Stimulated activated CD4-positive, alpha-beta T cell treated with anti-CD3 and anti-CD28 coated beads, Interleukin-1b, Interleukin-23, amount 100 ng/mL, for 1 hour (primary cell): ENCODE data around the gene CUEDC1.
"Not testable (repeated sequence)": the region's sequence is repeated elsewhere in the genome, so short reads cannot be mapped to it uniquely, and the experiment has no call there.

Source experiments
- DNase-seq, 2 donors: peaks; one replicate each; pipeline ENCODE4 v3.0.0-alpha.2; 2020; ENCODE audit warnings: low read depth in 2 of 2

Gene CUEDC1

DNA sequence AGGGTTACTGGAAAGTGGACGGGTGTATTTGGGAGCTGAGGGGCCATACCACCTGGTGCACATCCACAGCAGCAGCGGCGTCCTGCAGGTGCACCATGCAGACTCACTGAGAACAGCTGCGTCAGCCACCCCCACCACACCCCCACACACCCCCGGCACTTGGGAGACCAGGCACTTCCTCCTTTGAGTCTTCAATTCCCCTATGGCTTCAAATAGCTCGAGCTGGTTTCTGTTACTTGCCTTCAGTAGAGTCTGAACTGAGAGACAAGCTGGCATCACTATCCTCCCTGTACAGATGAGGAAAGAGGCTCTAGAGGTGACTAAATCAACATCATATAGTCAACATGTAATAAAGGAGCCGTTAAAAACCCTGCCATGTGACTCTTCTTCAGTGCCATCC lies 15.4 kb downstream of the CUEDC1 start:
- no peak for DNase-seq

DNA sequence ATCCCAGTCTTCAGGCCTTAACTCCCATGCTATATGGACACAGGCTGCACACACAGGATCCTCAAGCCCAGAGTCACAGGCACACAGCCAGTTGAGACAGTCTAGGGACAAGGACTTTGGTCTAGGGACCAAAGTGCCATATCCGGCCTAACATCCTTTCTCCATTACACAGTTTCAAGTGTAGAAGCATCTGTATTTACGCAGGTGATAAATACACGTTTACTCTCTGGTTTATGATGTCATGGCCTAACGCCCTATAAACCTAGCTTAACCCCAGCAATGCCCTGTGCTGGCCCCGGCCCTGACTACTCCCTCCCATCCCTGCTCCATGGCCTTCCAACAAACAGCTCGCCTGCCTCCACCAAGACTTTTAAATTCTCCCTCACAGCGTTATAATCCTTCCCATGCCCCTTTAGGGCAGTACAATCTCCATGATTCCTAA lies 17.1 kb downstream of the CUEDC1 start:
- no peak for DNase-seq

DNA sequence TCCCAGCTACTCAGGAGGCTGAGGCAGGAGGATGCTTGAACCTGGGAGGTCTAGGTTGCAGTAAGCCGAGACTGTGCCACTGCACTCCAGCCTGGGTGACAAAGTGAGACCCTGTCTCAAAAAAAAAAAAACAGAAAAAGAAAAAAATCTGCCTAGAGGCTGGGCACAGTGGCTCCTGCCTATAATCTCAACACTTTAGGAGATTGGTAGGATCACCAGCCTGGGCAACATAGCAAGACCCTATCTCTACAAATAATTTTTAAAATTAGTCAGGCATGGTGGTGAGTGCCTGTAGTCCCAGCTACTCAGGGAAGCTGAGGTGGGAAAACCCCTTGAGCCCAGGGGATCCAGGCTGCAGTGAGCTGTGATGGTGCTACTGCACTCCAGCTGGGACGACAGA lies 17.7 kb downstream of the CUEDC1 start:
- no peak for DNase-seq

DNA sequence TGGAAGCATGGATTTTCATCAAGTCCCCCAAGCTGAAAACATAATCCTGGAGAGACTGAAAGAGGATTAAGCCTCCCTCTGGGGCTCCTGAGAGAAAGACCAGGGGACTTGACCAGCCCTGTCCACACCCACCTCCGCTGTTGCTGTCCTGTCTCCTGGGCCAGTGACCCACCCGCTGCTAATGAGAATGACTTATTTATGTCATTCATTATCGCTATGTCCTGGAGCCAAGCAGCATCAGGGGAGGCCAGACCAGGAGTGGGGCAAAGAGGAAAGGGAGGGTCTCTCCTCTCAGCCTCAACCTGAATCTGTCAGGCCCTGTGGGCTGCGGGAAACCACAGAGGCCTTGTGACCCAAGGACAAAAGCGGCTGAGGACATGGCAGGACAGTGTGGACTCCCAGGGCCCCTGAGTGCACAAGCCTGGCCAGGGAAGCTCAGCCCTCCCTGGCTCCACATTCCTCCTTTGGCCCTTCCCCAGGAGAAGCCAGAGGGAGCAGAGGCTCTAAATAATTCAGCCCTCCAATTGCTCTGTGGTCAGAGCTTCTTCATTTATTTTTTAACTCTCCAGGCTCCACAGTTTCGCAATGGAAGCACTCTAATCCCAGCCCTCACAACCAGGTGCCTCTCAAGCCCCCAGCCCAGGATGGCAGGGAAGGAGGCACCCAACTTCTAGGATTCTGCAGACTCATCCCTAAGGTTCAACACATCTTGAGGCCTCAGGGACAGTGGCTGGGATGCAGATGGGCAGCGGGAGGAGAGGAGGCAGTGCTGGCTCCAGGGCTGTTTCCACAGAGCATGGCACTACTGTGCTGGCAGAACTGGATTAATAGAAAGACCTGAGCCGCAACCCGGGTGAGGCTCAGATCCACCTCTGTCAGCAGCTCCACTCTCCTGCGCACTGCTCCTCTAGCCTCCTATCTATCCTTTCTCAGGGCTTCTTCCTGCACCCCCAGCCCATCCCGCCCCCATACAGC lies 19.1 kb downstream of the CUEDC1 start:
- DNase-seq, result no peak

DNA sequence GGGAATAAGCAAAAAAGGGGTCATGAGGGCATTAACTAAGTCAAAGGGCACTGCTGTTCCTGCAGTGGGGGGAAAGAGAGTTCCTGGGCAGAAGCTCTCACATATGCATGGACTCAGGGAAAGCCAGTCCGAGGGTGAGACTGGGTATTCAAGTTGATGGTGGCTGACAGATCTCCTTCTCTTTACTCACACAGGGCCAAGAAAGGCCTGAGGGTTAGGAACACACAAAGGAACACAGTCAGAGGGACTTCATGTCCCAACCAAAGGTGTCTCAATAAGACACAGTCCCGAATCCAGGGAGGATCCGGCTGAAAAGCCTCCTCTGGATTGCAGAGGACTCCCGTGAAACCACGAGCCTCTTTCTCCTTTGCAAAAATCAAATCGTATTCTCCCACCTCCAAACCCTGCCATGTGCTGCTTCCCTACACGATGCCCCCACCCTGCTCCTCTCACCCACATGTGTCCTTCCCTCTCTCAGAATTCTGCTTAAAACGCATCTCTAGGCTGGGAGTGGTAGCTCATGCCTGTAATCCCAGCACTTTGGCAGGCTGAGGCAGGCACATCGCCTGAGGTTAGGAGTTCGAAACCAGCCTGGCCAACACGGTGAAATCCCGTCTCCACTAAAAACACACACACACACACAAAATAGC lies 23.6 kb downstream of the CUEDC1 start:
- no peak for DNase-seq

DNA sequence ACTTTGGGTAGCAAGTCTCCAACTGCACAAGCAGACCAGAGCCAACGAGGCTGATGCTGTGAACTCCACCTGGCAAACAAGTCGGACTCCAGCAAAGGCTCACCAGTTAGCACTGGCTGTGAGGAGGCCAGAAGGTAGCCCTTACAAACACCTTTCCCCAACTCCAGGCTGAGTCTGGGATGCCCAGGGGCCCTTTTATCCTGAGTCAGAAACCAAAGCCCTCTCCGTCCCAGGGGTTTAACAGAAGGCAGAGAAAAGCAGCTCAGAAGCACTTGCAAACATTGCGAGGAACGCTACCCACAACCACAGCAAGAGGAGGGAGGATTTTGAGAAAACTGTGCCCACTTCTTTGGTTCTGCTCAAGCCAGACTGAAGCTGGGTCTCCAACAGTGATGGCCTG lies 25.0 kb downstream of the CUEDC1 start:
- no peak for DNase-seq

DNA sequence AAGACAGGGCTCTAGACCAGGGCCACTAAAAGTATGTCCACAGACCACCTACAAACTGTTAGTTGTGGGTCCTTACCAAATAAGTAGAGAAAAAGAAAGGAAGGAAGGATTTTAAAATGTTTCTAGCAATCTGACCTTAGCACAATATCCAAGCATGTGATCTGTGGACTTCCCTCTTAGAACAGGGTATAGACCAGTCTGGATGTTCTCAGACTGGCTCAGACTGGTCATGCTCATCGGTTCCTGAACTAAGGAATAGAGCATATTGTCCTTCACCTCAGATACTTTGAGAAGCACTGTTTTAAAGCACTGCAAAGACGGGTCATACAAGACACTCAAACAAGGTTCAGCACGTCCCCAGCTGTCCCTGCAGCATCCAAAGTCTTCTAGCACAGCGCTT lies 25.8 kb downstream of the CUEDC1 start:
- no peak for DNase-seq

DNA sequence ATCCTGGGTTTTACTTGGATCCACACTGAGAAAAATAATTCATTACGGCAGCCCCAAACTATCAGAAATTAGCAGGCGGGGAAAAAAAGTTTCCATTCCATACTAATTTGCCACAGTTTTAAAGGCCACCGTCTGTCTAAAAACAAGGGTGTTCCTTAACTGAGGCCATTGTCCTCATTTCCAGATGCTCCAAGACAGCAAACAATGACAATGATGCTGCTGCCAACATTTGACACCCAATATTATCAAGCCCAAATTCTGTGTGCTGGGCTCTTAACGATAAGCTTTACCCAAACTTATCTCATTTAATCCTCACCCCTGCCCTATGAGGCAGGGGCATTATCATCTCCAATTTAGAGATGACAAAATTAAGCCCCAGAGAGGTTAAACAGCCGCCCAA lies 26.3 kb downstream of the CUEDC1 start:
- DNase-seq, result no peak

DNA sequence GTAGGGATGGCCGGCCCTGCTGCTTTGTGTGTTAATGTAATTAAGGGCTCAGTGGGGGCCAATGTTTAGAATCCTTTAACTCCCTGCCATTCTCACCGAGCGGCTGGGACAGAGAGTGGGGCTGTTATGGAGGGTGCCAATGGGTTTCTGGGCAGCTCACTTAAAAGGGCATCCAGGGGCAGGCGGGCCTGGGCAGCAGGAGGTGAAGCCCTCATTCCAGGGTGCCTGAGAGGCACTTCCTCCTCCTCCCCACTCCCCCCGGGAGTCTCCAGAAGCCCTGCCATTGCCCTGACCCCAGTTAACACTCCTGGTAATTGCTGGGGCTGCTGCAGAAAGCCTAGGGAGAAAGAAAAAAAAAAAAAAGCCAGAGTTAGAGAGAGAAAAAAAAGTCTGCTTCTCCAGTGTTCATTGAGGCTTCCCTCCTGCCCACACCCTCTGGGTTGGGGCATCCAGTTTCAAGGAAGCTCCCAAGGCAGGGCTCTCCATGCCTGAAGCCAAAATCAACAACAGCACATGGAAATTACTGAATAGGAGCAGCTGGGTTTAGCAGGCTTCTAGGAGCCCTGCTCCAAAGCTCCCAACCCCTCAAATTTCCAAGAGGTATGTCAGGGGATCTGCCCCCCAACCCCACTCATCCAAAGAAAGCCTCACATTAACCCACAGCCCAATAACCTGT lies 28.0 kb downstream of the CUEDC1 start:
- no peak for DNase-seq

DNA sequence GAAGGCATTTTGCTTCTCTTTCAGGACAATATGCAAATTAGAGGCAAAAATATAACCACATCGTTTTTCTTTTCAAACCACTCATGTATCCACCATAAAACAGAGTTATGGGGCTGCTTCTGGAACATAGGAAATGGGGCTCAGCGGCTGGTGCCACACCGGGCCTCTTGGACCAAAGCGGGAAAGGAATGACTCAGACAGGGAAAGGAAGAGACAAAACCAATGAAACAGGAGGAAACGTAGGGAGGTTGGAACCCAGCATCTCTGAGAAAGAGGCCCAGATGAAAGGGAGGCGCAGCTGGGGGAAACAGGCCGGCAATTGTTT lies 28.5 kb downstream of the CUEDC1 start:
- no peak for DNase-seq

DNA sequence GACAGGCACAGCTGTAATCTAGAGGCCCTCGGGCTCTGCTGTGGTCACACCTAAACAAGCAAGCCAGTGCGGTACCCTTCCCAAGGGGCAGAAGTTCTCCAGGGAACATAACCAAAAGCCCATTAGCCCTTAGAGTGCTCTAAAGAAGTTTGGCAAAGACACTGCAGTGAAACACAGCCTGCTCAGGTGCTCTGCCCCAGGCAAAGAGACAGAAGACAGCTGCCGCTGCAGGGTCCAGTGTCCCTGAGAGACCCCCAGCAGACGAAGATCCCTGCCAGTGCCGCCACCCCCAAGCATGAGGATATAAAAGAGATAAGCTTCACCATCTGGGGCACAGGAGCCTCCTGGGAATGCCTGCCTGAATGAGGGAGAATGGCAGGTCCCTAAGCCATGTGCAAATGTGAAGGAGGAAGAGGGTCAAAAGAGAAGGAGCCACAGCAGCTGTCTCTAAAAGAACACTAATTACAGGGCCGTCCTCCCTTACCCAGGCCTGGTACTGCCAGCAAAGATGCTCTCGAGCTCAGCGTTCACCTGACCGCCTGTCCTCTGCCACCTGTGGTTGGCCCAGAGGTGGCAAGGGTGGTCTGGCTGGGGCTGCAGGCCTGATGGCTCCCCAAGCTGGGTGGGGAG lies 29.7 kb downstream of the CUEDC1 start:
- DNase-seq, result no peak

DNA sequence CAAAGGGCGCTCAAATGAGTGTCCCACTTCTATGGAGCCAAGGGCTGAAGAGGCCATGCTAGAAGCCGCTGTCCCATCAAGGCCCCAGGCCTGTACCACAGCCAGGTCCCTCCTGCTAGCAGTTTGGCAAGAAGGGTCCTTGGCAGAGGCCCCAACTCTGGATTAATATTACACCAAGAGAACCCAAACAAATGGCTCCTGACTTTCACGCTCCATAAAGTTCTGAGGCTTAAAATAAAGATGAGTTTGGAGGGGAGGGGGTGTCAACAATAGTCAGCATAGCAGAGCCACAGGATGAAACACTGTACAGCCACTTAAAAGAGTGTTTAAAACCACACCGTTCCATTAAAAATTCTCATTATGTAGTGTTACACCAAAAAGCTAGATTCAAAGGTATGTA lies 30.5 kb downstream of the CUEDC1 start:
- no peak for DNase-seq

DNA sequence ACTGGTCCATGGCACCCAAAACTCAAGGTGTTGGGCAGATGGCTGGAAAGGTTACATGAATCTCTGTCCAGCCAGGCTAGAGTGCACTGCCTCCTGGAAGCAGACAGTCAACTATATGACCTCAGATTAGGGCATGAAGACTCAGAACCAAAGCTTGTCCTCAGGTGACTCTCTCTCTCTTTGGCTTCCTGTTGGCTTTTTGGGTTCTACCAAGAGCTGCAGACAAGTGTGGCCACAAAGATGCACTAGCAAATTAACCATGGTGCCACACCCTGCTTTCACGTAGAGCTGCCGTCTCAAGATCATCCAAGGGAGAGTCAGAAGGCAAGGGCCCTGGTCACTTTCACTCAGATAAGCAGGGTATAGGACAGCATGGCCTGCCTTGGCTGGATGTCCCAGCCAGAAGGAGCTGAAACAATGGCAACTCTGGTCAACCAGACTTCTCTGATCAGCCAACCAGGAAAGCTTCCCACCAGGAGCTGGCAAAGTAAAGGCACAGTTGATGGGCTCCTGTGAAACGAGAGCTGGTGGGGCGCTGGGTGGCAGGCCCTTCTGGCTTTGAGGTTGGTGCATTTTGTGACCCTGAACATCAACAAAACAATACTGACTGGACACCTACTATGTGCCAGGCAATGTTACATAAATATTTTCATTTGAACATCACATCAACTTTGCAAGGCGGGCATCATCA lies 31.9 kb downstream of the CUEDC1 start:
- DNase-seq, result no peak

DNA sequence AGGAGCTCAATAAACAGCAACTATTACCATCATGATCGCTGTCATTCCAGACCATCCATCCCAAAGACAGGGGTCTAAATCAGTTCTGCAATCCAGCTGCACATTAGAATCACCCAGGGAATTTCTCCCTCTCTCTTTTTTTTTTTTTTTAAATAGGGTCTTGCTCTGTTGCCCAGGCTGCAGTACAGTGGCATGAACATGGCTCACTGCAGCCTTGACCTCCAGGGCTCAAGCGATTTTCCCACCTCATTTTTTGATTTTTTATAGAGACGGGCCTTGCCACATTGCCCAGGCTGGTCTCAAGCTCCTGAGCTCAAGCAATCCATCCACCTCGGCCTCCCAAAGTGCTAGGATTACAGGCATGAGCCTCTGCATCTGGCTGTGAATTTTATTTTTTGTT lies 32.5 kb downstream of the CUEDC1 start:
- DNase-seq, result not testable (repeated sequence)

DNA sequence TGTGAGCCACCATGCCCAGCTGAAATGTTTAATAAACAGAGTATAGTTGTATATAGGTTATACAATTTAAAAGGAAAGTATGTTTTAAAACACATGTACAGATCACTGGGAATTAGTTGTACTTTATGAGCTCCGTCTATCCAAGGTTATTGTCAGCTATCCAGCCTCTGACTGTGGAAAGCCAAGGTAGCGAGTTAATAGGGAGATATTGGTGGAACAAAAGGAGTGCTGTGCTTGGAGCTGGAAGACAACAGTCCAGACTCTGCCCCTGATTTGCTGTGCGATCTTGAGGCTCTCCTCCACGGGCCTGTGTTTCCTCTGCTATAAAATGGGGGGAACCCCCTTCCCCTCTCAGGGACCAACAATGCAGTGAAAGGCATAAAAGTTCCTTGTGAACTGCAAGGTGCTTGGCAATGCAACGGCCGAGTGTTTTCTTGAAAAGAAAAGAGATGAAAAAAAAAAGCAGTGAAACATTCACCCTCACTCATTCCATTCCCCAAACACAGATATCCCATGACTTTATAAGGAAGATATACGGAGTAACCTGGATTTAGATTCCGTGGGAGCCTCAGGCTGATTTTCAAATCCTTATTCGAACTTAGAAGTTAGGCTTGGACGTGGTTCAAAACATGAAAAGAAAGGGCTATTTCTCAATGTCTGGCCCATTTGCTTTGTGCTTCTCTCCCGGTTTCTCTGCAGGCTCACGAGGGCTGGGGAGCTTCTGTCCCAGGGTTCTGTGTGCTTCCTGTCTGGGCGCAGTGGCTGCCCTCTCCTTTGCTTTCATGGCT lies 34.1 kb downstream of the CUEDC1 start:
- DNase-seq, result no peak

DNA sequence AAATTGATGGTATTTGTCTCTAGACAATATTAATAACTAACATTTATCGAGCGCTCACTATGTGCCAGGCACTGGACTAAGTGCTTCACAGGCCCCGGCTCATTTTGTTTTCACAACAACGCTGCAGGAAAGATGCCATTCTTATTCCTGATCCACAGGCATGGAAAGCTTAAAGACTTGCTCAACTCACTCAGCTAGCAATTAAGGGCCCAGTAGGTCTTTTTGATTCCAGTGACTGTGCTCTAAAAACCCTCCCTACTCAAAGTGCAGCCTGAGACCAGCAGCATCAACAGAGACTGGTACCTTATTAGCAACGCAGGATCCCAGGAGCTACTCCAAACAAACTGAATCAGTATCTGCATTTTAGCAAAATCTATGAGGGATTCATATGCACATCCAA lies 35.3 kb downstream of the CUEDC1 start:
- no peak for DNase-seq

DNA sequence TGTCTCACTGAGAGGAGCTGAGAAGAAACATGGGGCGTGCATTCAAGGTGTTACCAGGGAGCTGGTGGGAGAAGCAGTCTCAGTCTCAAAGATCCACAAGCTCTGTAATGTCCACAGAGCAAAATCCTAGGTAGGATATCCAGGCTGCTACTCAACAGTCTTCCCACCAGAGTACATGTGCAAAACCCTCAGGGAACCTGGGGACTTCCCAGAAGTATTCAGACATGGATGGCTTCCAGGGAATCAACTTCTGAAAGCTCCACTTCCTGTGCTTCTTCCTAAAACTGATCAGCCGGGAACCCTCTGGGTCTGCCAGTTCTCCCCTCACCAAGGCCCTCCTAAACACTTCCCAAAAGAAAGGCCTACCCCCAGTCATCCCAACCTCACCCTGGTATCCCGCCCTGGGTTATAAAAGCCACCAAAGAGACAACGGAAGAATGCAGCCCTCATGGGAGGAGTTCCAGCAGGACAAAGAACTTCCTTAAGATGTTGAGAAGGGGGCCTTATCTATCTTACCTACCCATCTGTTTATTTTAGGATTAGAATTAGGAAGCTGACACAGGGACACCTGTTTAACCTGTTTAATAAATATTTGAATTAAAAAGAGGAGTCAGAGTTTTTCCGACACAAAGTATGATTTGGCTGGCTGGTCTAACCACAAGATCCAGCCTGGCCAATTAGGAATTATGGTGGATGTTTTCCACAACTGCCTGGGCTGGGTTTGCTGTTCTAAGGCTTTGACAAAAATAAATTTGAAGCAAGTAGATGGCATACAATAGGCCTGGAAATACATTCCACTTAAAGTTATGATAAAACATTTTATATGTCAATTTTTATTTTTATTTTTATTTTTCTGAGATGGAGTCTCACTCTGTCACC lies 37.0 kb downstream of the CUEDC1 start:
- no peak for DNase-seq

DNA sequence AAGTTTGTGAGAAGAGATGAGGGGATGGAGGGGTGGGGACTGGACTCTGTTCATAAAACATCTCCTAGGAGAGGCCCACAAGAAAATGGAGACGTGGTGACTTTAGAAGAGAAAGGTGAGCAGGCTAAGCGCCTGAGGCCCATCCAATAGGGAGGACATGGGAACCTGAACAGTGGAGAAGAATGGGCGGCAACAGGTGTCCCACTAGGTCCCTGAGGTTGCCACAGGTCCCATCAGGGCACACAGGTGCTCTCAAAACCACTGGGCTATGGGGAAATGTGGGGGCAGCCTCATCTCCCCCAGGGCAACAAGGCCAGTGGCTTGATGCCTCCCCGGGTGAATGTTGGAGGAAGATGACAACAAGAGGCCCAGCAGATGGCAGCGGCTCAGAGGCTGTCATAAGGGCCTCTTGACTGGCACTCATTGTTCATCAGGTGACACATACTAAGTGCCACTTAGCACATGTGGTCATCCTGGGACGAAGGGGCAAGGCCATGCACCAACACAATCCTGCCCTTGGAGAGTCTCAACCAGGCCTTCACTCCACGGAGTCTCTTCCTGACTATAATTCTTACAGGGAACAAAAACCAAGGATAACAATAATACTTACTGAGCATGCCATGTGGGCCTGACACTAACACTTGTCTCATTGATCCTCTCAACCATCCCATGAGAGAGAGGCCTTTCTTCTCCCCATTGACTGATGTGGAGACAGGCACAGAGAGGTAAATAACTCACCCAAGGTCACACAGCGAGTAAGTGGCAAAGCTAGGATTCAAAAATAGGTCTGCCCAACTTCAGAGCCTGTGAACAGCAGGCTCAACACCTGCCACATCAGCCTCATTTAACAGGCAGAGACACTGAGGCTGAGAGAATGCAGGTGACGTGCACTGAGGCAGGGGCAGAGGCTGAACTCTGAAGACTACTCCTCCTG lies 38.0 kb downstream of the CUEDC1 start:
- DNase-seq, result no peak
